Activated B cell treated with CpG ODN at 0.5 μM for 24 hours (primary cell): ENCODE data around the gene MAD1L1. TPM values are rescaled to one million over a fixed set of nuclear protein-coding genes. Genes with fewer than 3 reads are reported as not detected.
"Not testable (repeated sequence)": the region's sequence is repeated elsewhere in the genome, so short reads cannot be mapped to it uniquely, and the experiment has no call there.

Experiments
- ATAC-seq: fragments of 200-7000 bp; cut with Tn5 transposase; one replicate; pipeline ENCODE4 v1.10.0; 2021; ENCODE audit warnings: low read depth, mild to moderate bottlenecking, moderate library complexity
- CTCF ChIA-PET: fragments of 350-600 bp; sonication (Branson Sonifier 250); formaldehyde crosslinking; loops from one replicate; lab custom pipeline; 2021; ENCODE audit warnings: antibody characterized with exemption; lab: Charles Lee
- POLR2A ChIA-PET: fragments of 350-600 bp; sonication (Branson Sonifier 250); formaldehyde crosslinking; loops from one replicate; lab custom pipeline; 2021; ENCODE audit warnings: antibody characterized with exemption; lab: Charles Lee
- DNase-seq: peaks from one replicate; pipeline ENCODE4 v3.0.0; 2022
- H3K27ac Mint-ChIP-seq: one replicate; pipeline ENCODE4 v1.8.0; 2020; ENCODE audit warnings: mixed read lengths
- H3K27me3 Mint-ChIP-seq: one replicate; pipeline ENCODE4 v1.8.0; 2021; ENCODE audit warnings: mixed read lengths
- H3K36me3 Mint-ChIP-seq: one replicate; pipeline ENCODE4 v1.8.0; 2021; ENCODE audit warnings: low read depth, mixed read lengths
- H3K4me1 Mint-ChIP-seq: one replicate; pipeline ENCODE4 v1.8.0; 2021; ENCODE audit warnings: mixed read lengths
- H3K4me3 Mint-ChIP-seq: one replicate; pipeline ENCODE4 v1.8.0; 2020; ENCODE audit warnings: mild to moderate bottlenecking, mixed read lengths
- H3K9me3 Mint-ChIP-seq: one replicate; pipeline ENCODE4 v1.8.0; 2020; ENCODE audit warnings: mixed read lengths
- intact Hi-C: fragments of 100-400 bp; cut with micrococcal nuclease; formaldehyde crosslinking; loops from one replicate; pipeline ENCODE4 v1.15.1; 2024
- total RNA-seq: library from RNA; stranded (reverse); gene quantifications from 2 replicates; pipeline ENCODE4 v1.2.3, GENCODE V29; 2022
- TF ChIP-seq, protein P1 (sequence below): fragments of 200-600 bp; IDR thresholded peaks from one replicate; pipeline ENCODE4 v1.8.0; 2022; ENCODE audit warnings: antibody characterized with exemption, mild to moderate bottlenecking

MAD1L1 gene
- total RNA-seq, 1 donor from 2014 or later: 54.6 TPM

DNA sequence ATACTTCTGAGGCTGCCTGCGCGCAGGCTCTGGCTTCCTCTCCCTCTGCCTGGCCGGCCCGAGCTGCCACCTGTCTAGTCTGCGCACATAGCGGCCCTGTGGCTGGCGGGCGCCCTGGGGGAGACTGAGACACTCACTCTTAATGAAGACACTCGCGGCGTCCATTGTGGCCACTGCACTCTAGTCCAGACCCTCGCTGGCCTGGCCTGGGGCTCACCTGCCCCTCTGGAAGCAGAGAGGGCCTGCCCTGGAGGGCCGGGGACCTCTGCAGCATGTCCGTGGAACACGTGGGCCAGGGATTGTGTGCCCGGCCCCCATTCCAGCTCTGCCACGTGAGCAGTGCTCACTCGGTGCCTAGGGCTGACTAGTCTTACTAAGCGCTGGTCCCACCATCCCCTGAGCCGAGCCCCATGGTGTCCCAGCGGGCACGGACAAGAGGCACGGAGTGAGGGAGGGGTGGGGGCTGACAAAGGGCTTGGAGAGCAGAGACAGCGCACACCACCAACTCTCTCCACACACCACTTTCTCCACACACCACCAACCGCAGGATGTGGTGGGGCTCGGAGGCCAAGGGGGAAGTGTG, 413.4 kb downstream of the MAD1L1 start:
- intact Hi-C loops: no loop called here
- Mint-ChIP-seq H3K27me3 (no peaks in the 10 kb centered on the region), H3K4me3 (peak overlapping the region; percentile 35), H3K4me1 (peaks cover 30% of the 10 kb centered on the region), H3K9me3 (no peaks in the 10 kb centered on the region), H3K27ac (peak overlapping the region; percentile 46), H3K36me3 (peaks cover 20% of the 10 kb centered on the region)
- POLR2A ChIA-PET: no interaction called here
- DNase-seq (no peak), ATAC-seq (peak; percentile 27)
- TF ChIP-seq, protein P1, sequence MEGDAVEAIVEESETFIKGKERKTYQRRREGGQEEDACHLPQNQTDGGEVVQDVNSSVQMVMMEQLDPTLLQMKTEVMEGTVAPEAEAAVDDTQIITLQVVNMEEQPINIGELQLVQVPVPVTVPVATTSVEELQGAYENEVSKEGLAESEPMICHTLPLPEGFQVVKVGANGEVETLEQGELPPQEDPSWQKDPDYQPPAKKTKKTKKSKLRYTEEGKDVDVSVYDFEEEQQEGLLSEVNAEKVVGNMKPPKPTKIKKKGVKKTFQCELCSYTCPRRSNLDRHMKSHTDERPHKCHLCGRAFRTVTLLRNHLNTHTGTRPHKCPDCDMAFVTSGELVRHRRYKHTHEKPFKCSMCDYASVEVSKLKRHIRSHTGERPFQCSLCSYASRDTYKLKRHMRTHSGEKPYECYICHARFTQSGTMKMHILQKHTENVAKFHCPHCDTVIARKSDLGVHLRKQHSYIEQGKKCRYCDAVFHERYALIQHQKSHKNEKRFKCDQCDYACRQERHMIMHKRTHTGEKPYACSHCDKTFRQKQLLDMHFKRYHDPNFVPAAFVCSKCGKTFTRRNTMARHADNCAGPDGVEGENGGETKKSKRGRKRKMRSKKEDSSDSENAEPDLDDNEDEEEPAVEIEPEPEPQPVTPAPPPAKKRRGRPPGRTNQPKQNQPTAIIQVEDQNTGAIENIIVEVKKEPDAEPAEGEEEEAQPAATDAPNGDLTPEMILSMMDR: no peak
- CTCF ChIA-PET: no interaction called here

DNA sequence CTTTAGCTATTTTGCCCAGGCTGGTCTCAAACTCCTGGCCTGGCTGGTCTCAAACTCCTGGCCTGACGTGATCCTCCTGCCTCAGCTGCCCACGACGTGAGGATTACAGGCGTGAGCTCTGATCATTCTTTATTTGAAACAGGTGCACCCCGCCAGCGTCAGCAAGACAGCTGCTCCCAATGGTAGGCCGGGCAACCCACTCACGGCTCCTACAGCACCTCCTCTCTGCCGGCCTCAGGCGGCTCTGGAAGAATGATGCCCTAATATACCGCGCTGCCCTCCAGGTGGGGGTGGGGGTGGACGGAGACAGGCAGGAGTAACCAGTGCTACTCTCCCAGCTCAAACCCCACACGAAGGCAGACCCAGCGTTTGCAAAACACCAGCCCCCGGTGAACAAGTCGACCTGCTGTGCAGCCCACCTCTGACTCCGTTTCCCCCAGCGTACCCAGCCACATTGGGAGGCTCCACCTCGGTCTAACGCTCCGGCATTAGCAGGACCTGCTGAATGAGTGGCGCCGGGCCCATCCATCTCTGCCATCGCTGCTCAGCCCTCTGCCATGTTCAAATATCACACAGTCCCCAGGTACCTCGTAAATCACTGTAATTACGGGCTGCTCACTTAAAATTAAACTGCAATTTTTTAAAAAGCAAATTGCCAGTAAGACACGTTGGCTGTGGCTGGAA, 414.0 kb downstream of the MAD1L1 start:
- peaks cover 22% of the 10 kb centered on the region for H3K36me3 Mint-ChIP-seq
- peaks cover 30% of the 10 kb centered on the region for H3K4me1 Mint-ChIP-seq
- ATAC-seq (no peak), DNase-seq (no peak)
- TF ChIP-seq, protein P1: no peak
- H3K27me3 Mint-ChIP-seq: no peaks in the 10 kb centered on the region
- ChIA-PET CTCF (no interaction called here), POLR2A (no interaction called here)
- peak overlapping the region; percentile 35 for H3K4me3 Mint-ChIP-seq
- no peak overlapping the region for H3K27ac Mint-ChIP-seq
- intact Hi-C loops: no loop called here
- no peaks in the 10 kb centered on the region for H3K9me3 Mint-ChIP-seq

DNA sequence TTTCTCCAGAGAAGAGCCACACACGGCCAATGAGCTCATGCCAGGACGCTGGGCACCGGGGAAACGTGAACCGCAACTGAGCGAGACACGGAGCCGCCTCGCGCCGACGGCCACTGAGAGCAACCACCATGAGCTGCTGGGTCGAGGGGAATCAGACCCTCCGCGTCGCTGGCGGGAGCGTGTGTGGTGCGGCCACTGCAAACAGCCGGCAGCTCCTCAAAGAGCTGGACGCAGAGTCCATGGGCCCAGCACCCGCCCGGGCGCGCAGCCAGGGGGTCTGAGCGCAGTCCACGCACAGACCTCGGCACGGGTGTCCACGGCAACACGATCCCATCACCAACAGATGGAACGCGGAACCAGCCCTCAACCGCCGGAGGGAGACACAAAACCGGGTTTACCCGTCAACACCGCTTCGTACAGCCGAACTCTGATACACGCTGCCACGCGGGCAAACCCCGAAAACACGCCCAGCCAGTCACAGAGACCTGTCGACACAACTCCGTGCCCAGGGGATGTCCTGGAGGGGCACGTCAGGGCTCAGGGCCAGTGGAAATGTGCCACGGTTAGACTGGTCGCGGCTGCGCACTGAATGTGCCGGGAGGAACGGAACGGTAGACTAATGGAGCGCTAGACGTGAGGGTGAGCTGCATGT, 415.6 kb downstream of the MAD1L1 start:
- Mint-ChIP-seq H3K27me3 (no peaks in the 10 kb centered on the region), H3K4me1 (peaks cover 30% of the 10 kb centered on the region), H3K27ac (no peak overlapping the region), H3K36me3 (peaks cover 10% of the 10 kb centered on the region), H3K9me3 (no peaks in the 10 kb centered on the region), H3K4me3 (no peak overlapping the region)
- DNase-seq (no peak), ATAC-seq (no peak)
- intact Hi-C loops: no loop called here
- CTCF ChIA-PET: no interaction called here
- POLR2A ChIA-PET: no interaction called here
- TF ChIP-seq, protein P1: no peak

DNA sequence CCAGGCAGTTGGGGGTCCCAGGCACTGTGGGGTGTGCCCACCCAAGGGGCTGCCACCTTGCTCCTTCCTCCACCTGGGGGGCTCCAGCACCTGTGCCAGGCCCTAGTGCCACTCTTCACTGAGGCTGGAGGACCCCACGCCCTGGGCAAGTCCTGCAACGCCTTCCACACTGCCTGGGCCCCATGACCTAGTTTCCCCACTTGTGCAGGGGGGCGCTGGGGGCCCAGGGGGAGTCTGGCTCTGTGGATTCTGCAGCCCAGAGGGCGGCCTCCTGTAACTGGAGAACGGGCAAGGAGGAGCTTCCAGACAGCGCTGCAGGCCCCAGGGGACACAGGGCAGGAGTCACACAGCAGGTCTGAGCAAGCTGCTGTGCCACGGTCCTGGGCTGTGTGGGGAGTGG, 416.3 kb downstream of the MAD1L1 start:
- H3K27ac Mint-ChIP-seq, H3K4me3 Mint-ChIP-seq, DNase-seq, POLR2A ChIA-PET, ATAC-seq, CTCF ChIA-PET, H3K27me3 Mint-ChIP-seq, H3K9me3 Mint-ChIP-seq, intact Hi-C loops: not testable (repeated sequence)
- H3K36me3 Mint-ChIP-seq: peaks cover 10% of the 10 kb centered on the region
- H3K4me1 Mint-ChIP-seq: peaks cover 30% of the 10 kb centered on the region

DNA sequence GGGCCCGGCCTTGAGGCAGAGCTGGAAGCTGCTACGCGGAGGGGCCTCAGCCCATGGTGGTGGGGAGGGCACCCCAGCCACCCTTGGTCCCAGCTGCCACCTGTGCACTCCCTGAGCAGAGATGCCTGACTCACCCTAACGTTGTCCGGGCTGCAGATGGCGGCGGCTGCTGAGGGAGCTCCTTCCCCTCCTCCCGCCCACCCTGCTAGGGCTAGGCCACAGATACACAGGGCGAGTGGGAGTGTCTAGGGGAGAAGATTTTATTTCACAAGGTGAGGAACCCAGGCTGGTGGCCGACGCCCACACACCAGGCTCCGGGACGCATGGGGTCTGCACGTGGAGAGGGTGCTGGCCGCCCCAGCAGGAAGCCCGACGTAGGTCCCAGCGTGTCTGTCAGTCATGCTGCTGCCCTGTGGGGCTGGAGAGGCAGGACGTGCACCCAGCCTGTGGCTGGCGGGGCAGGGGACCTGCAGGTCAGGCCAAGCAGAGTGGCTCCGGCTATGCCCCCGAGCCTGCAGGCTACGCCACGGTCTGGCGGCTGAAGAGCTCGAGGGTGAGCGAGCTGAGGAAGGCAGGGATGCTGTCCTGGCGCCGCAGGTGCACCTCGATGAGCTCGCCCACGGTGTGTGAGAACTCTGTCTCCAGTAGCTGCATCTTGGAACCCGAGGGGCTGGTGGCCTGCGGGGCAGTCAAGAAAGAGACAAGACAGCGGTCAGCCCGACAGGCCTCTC, 417.0 kb downstream of the MAD1L1 start:
- H3K27me3 Mint-ChIP-seq, POLR2A ChIA-PET, intact Hi-C loops, H3K27ac Mint-ChIP-seq, CTCF ChIA-PET, DNase-seq, H3K9me3 Mint-ChIP-seq, H3K4me3 Mint-ChIP-seq: not testable (repeated sequence)
- peaks cover 10% of the 10 kb centered on the region for H3K36me3 Mint-ChIP-seq
- ATAC-seq: peak; percentile 51
- H3K4me1 Mint-ChIP-seq: peaks cover 27% of the 10 kb centered on the region
